Trophoblast cell (in vitro differentiated cells and primary cell): Measurements from ENCODE around the gene ASCL1.

ENCODE experiments used
- DNase-seq, 2 donors: peaks; one replicate each; pipeline ENCODE4 v3.0.0-alpha.2; 2016
- H2AFZ ChIP-seq: 2 replicates; pipeline ENCODE4 v1.6.1; 2013; ENCODE audit warnings: low read length, moderate library complexity, mild to moderate bottlenecking; ENCODE audit not compliant: insufficient read depth, poor library complexity
- H2AK5ac ChIP-seq: 2 replicates; pipeline ENCODE4 v1.6.1; 2013; ENCODE audit warnings: mild to moderate bottlenecking, low read length
- H2BK120ac ChIP-seq: 2 replicates; pipeline ENCODE4 v1.6.1; 2013; ENCODE audit warnings: low read length, mild to moderate bottlenecking, moderate library complexity; ENCODE audit not compliant: insufficient read depth, poor library complexity
- H2BK12ac ChIP-seq: 2 replicates; pipeline ENCODE4 v1.6.1; 2013; ENCODE audit warnings: mild to moderate bottlenecking, low read length, moderate library complexity
- H2BK5ac ChIP-seq: 2 replicates; pipeline ENCODE4 v1.6.1; 2013; ENCODE audit warnings: low read length, low read depth, moderate library complexity, mild to moderate bottlenecking; ENCODE audit not compliant: poor library complexity
- H3K14ac ChIP-seq: 2 replicates; pipeline ENCODE4 v1.6.1; 2013; ENCODE audit warnings: mild to moderate bottlenecking, low read length
- H3K18ac ChIP-seq: 2 replicates; pipeline ENCODE4 v1.6.1; 2013; ENCODE audit warnings: mild to moderate bottlenecking, low read length
- H3K23ac ChIP-seq: 2 replicates; pipeline ENCODE4 v1.6.1; 2013; ENCODE audit warnings: low read length
- H3K27ac ChIP-seq: 2 replicates; pipeline ENCODE4 v1.5.1; 2013; ENCODE audit warnings: low read depth, mild to moderate bottlenecking, inconsistent platforms, low read length, moderate library complexity
- H3K27me3 ChIP-seq: 2 replicates; pipeline ENCODE4 v1.6.1; 2013; ENCODE audit warnings: inconsistent platforms, mild to moderate bottlenecking, low read length, moderate library complexity; ENCODE audit not compliant: insufficient read depth
- H3K36me3 ChIP-seq, 2 experiments: 1 replicate in 1 of 2; 2 replicates in 1 of 2; pipeline ENCODE4 v1.6.1; 2013; ENCODE audit warnings: low read length in 2 of 2, mild to moderate bottlenecking in 2 of 2, moderate library complexity in 1 of 2; ENCODE audit not compliant: insufficient read depth in 2 of 2, control insufficient read depth in 1 of 2
- H3K4ac ChIP-seq: 2 replicates; pipeline ENCODE4 v1.6.1; 2013; ENCODE audit warnings: low read depth, mild to moderate bottlenecking, low read length, moderate library complexity
- H3K4me1 ChIP-seq, 2 experiments: 1 replicate in 1 of 2; 2 replicates in 1 of 2; pipeline ENCODE4 v1.6.1; 2013; ENCODE audit warnings: low read length in 2 of 2, mild to moderate bottlenecking in 2 of 2, moderate library complexity in 1 of 2; ENCODE audit not compliant: insufficient read depth in 2 of 2, control insufficient read depth in 1 of 2
- H3K4me2 ChIP-seq: 2 replicates; pipeline ENCODE4 v1.6.1; 2013; ENCODE audit warnings: inconsistent platforms, mild to moderate bottlenecking, low read length, moderate library complexity
- H3K4me3 ChIP-seq: 2 replicates; pipeline ENCODE4 v1.5.1; 2013; ENCODE audit warnings: mild to moderate bottlenecking, low read depth, low read length, inconsistent platforms
- H3K79me1 ChIP-seq: one replicate; pipeline ENCODE4 v1.6.1; 2013; ENCODE audit warnings: low read length
- H3K79me2 ChIP-seq: 2 replicates; pipeline ENCODE4 v1.6.1; 2013; ENCODE audit warnings: low read length, mild to moderate bottlenecking; ENCODE audit not compliant: control insufficient read depth, insufficient read depth, poor library complexity
- H3K9ac ChIP-seq: 2 replicates; pipeline ENCODE4 v1.6.1; 2013; ENCODE audit warnings: mild to moderate bottlenecking, low read length
- H3K9me3 ChIP-seq: 2 replicates; pipeline ENCODE4 v1.6.1; 2013; ENCODE audit warnings: low read depth, mild to moderate bottlenecking, control low read depth, inconsistent platforms, low read length; ENCODE audit not compliant: insufficient read depth
- H4K12ac ChIP-seq: 2 replicates; pipeline ENCODE4 v1.6.1; 2013; ENCODE audit warnings: low read depth, mild to moderate bottlenecking, low read length, moderate library complexity
- H4K8ac ChIP-seq: 2 replicates; pipeline ENCODE4 v1.6.1; 2013; ENCODE audit warnings: low read depth, mild to moderate bottlenecking, low read length, moderate library complexity
- H4K91ac ChIP-seq: one replicate; pipeline ENCODE4 v1.6.1; 2013; ENCODE audit warnings: low read depth, mild to moderate bottlenecking, low read length, moderate library complexity
- WGBS: extraction: QIAGEN DNeasy Blood & Tissue Kit; methylation state at CpG from one replicate; pipeline ENCODE4 v1.1.7; 2013; ENCODE audit warnings: missing lambda C conversion rate; ENCODE audit not compliant: insufficient read length, insufficient coverage; ENCODE audit errors: extremely low coverage; 5-methylcytosine and 5-hydroxymethylcytosine counted together

Gene ASCL1

GRCh38 chr12:102927220-102927619, 30.3 kb upstream of the ASCL1 start:
- Histone ChIP-seq H2AK5ac (no peak overlapping the region), H3K9me3 (no peaks in the 10 kb centered on the region), H3K4me2 (no peak overlapping the region)

GRCh38 chr12:102933168-102933567, 24.3 kb upstream of the ASCL1 start:
- Histone ChIP-seq H3K9me3 (no peaks in the 10 kb centered on the region), H3K4ac (no peak overlapping the region), H3K4me3 (no peak overlapping the region), H3K79me1 (no peaks in the 10 kb centered on the region), H4K12ac (no peak overlapping the region), H3K14ac (no peak overlapping the region), H2AK5ac (no peak overlapping the region), H3K4me2 (no peak overlapping the region), H2AFZ (no peak overlapping the region), H3K27me3 (no peaks in the 10 kb centered on the region), H3K23ac (no peak overlapping the region), H3K79me2 (no peaks in the 10 kb centered on the region), H4K91ac (no peak overlapping the region), H4K8ac (no peak overlapping the region), H3K27ac (no peak overlapping the region), H3K9ac (no peak overlapping the region), H2BK5ac (no peak overlapping the region), H3K18ac (no peak overlapping the region), H2BK120ac (no peak overlapping the region), H2BK12ac (no peak overlapping the region), H3K36me3 (no peaks in the 10 kb centered on the region), H3K4me1 (no peaks in the 10 kb centered on the region)
- DNase-seq = no peak
- WGBS = no CpG with 5 or more reads among the region's 1 CpG

More at GRCh38 chr12:102927220-102927619, 30.3 kb upstream of the ASCL1 start:
- H2BK5ac ChIP-seq = no peak overlapping the region
- no peak overlapping the region for H3K27ac ChIP-seq
- H3K79me2 ChIP-seq = no peaks in the 10 kb centered on the region
- no peak overlapping the region for H3K4me3 ChIP-seq
- no peaks in the 10 kb centered on the region for H3K4me1 ChIP-seq
- no peak overlapping the region for H4K8ac ChIP-seq
- H4K12ac ChIP-seq = no peak overlapping the region
- no peak overlapping the region for H2AFZ ChIP-seq
- no peak overlapping the region for H4K91ac ChIP-seq
- H2BK12ac ChIP-seq = no peak overlapping the region
- H2BK120ac ChIP-seq = no peak overlapping the region
- no peak overlapping the region for H3K23ac ChIP-seq
- no peak for DNase-seq
- no peak overlapping the region for H3K4ac ChIP-seq
- no peaks in the 10 kb centered on the region for H3K79me1 ChIP-seq
- H3K27me3 ChIP-seq = no peaks in the 10 kb centered on the region
- no peak overlapping the region for H3K9ac ChIP-seq
- no peaks in the 10 kb centered on the region for H3K36me3 ChIP-seq
- H3K18ac ChIP-seq = no peak overlapping the region
- H3K14ac ChIP-seq = no peak overlapping the region

- Histone ChIP-seq H3K4me3 (no peak overlapping the region), H3K79me1 (no peaks in the 10 kb centered on the region), H2AFZ (no peak overlapping the region), H3K79me2 (no peaks in the 10 kb centered on the region), H3K4ac (no peak overlapping the region), H3K14ac (no peak overlapping the region), H3K18ac (no peak overlapping the region), H3K9ac (no peak overlapping the region), H4K91ac (no peak overlapping the region), H3K27me3 (no peaks in the 10 kb centered on the region), H3K4me1 (no peaks in the 10 kb centered on the region), H2BK5ac (no peak overlapping the region), H2AK5ac (no peak overlapping the region), H4K8ac (no peak overlapping the region), H2BK120ac (no peak overlapping the region), H4K12ac (no peak overlapping the region), H3K4me2 (no peak overlapping the region), H2BK12ac (no peak overlapping the region), H3K36me3 (no peaks in the 10 kb centered on the region), H3K27ac (no peak overlapping the region), H3K9me3 (no peaks in the 10 kb centered on the region), H3K23ac (no peak overlapping the region)
- WGBS = no CpG with 5 or more reads among the region's 2 CpGs
- no peak for DNase-seq
These were observed 18.4 kb upstream of the ASCL1 start for GRCh38 chr12:102939059-102939458.

GRCh38 chr12:102939670-102940222, 17.7 kb upstream of the ASCL1 start:
- no peak overlapping the region for H4K12ac ChIP-seq
- H3K27me3 ChIP-seq = no peaks in the 10 kb centered on the region
- no peak overlapping the region for H4K8ac ChIP-seq
- no CpG with 5 or more reads among the region's 2 CpGs for WGBS
- H2AFZ ChIP-seq = no peak overlapping the region
- H3K18ac ChIP-seq = no peak overlapping the region
- no peaks in the 10 kb centered on the region for H3K79me2 ChIP-seq
- no peak overlapping the region for H3K9ac ChIP-seq
- H2BK5ac ChIP-seq = no peak overlapping the region
- H4K91ac ChIP-seq = no peak overlapping the region
- H3K79me1 ChIP-seq = no peaks in the 10 kb centered on the region
- H2AK5ac ChIP-seq = no peak overlapping the region
- no peak overlapping the region for H3K4me2 ChIP-seq
- H3K4ac ChIP-seq = no peak overlapping the region
- no peaks in the 10 kb centered on the region for H3K36me3 ChIP-seq
- no peak overlapping the region for H2BK120ac ChIP-seq
- no peak overlapping the region for H3K23ac ChIP-seq
- no peak overlapping the region for H3K14ac ChIP-seq
- H3K27ac ChIP-seq = no peak overlapping the region
- H2BK12ac ChIP-seq = no peak overlapping the region
- no peaks in the 10 kb centered on the region for H3K4me1 ChIP-seq
- H3K9me3 ChIP-seq = no peaks in the 10 kb centered on the region
- H3K4me3 ChIP-seq = no peak overlapping the region
- no peak for DNase-seq
